GM12878 (cell line): Measurements from ENCODE around the gene KIF6.

ENCODE experiments used
- CEBPB ChIP-seq, 2 experiments: fragments of 150-350 bp in 1 of 2; IDR thresholded peaks; 2 replicates each; pipeline ENCODE4 v1.6.1; 2012 to 2014; ENCODE audit warnings: low read depth in 2 of 2, low read length in 2 of 2, borderline replicate concordance in 1 of 2, inconsistent platforms in 1 of 2
- CHD1 ChIP-seq: IDR thresholded peaks from 2 replicates; pipeline ENCODE4 v1.6.1; 2012; ENCODE audit warnings: low read depth, low read length, improper control_type of control experiment
- CTCF ChIP-seq, 3 experiments: IDR thresholded peaks in 2 of 3; conservative IDR thresholded peaks in 1 of 3; 2 replicates each; pipeline ENCODE4 v1.5.1; 2011; ENCODE audit warnings: low read depth in 3 of 3, low read length in 3 of 3, mild to moderate bottlenecking in 3 of 3, control low read depth in 2 of 3, moderate library complexity in 2 of 3, inconsistent platforms in 1 of 3, mixed read lengths in 1 of 3; ENCODE audit not compliant: control insufficient read depth in 2 of 3, insufficient read depth in 1 of 3; ENCODE audit errors: extremely low read depth in 1 of 3
- EZH2 ChIP-seq: IDR thresholded peaks from 2 replicates; pipeline ENCODE4 v1.6.1; 2012; ENCODE audit warnings: low read depth, mild to moderate bottlenecking, control low read depth, inconsistent platforms, low read length, borderline replicate concordance; ENCODE audit not compliant: control insufficient read depth
- MLLT1 ChIP-seq: fragments of 450-650 bp; IDR thresholded peaks from 2 replicates; pipeline ENCODE4 v1.6.1; 2016; ENCODE audit warnings: mild to moderate bottlenecking
- NFIC ChIP-seq: IDR thresholded peaks from 2 replicates; pipeline ENCODE4 v1.6.1; 2012; ENCODE audit warnings: low read depth, mild to moderate bottlenecking, inconsistent platforms, low read length, moderate library complexity
- PAX8 ChIP-seq: fragments of 450-650 bp; IDR thresholded peaks from 2 replicates; pipeline ENCODE4 v1.6.1; 2017; ENCODE audit warnings: mild to moderate bottlenecking, moderate library complexity
- POLR2A ChIP-seq: IDR thresholded peaks from 2 replicates; pipeline ENCODE4 v1.6.1; 2011; ENCODE audit warnings: low read depth, mild to moderate bottlenecking, low read length
- RAD21 ChIP-seq: IDR thresholded peaks from 2 replicates; pipeline ENCODE4 v1.6.1; 2011; ENCODE audit warnings: mild to moderate bottlenecking, low read depth, low read length, moderate library complexity; ENCODE audit not compliant: insufficient read depth
- RFX5 ChIP-seq: IDR thresholded peaks from 2 replicates; pipeline ENCODE4 v1.6.1; 2011; ENCODE audit warnings: low read depth, low read length, improper control_type of control experiment
- YY1 ChIP-seq: IDR thresholded peaks from 2 replicates; pipeline ENCODE4 v1.6.1; 2011; ENCODE audit warnings: low read depth, mild to moderate bottlenecking, low read length
- ZBTB4 ChIP-seq: fragments of 450-650 bp; formaldehyde crosslinking; IDR thresholded peaks from 2 replicates; pipeline ENCODE4 v1.4.0; 2022; ENCODE audit warnings: mild to moderate bottlenecking, moderate library complexity
- TF ChIP-seq, protein P1 (sequence below): fragments of 450-650 bp; IDR thresholded peaks from 2 replicates; pipeline ENCODE4 v1.6.1; 2017; ENCODE audit warnings: mild to moderate bottlenecking, moderate library complexity

DNA sequence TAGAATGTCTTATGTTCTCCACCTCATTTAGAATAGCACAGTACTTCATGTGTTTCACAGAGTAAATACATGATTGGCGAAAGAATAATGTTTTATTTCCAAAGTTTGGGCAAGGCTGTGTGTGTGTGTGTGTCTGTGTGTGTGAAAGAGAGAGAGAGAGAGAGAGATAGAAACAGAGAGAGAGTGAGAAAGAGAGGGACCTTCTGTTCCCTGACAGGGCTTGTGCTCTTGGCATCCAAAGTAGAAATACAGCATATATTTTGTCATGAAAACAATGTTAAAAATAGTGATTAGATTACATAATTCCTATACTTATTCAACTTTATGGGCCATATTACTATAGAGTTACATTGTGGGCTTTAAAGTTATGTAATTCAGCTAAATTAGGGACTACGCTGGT lies 201.2 kb downstream of the KIF6 start:
- no peak for TF ChIP-seq POLR2A
- TF ChIP-seq, protein P1, sequence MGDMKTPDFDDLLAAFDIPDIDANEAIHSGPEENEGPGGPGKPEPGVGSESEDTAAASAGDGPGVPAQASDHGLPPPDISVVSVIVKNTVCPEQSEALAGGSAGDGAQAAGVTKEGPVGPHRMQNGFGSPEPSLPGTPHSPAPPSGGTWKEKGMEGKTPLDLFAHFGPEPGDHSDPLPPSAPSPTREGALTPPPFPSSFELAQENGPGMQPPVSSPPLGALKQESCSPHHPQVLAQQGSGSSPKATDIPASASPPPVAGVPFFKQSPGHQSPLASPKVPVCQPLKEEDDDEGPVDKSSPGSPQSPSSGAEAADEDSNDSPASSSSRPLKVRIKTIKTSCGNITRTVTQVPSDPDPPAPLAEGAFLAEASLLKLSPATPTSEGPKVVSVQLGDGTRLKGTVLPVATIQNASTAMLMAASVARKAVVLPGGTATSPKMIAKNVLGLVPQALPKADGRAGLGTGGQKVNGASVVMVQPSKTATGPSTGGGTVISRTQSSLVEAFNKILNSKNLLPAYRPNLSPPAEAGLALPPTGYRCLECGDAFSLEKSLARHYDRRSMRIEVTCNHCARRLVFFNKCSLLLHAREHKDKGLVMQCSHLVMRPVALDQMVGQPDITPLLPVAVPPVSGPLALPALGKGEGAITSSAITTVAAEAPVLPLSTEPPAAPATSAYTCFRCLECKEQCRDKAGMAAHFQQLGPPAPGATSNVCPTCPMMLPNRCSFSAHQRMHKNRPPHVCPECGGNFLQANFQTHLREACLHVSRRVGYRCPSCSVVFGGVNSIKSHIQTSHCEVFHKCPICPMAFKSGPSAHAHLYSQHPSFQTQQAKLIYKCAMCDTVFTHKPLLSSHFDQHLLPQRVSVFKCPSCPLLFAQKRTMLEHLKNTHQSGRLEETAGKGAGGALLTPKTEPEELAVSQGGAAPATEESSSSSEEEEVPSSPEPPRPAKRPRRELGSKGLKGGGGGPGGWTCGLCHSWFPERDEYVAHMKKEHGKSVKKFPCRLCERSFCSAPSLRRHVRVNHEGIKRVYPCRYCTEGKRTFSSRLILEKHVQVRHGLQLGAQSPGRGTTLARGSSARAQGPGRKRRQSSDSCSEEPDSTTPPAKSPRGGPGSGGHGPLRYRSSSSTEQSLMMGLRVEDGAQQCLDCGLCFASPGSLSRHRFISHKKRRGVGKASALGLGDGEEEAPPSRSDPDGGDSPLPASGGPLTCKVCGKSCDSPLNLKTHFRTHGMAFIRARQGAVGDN: no peak
- TF ChIP-seq ZBTB4: no peak
- no peak for TF ChIP-seq NFIC
- TF ChIP-seq CHD1: no peak
- TF ChIP-seq EZH2: no peak
- no peak for TF ChIP-seq RFX5
- TF ChIP-seq RAD21: no peak
- TF ChIP-seq CTCF (IDR thresholded peaks at IDR 0.05 in 2 of 3, conservative IDR thresholded peaks at IDR 0.05 in 1 of 3; ENCODE audit: control insufficient read depth in 2 of 3, extremely low read depth in 1 of 3, insufficient read depth in 1 of 3, low read depth in 3 of 3, low read length in 3 of 3): no peak
- no peak for TF ChIP-seq YY1
- no peak for TF ChIP-seq MLLT1
- no peak for TF ChIP-seq PAX8
- no peak for TF ChIP-seq CEBPB (IDR thresholded peaks at IDR 0.05; ENCODE audit: borderline replicate concordance in 1 of 2, low read depth in 2 of 2, low read length in 2 of 2)
